ENCODE results near the gene LHFPL5.
A peak's percentile ranks its signal among the peaks of the same experiment; 100 is the strongest.

The LHFPL5 gene

DNA sequence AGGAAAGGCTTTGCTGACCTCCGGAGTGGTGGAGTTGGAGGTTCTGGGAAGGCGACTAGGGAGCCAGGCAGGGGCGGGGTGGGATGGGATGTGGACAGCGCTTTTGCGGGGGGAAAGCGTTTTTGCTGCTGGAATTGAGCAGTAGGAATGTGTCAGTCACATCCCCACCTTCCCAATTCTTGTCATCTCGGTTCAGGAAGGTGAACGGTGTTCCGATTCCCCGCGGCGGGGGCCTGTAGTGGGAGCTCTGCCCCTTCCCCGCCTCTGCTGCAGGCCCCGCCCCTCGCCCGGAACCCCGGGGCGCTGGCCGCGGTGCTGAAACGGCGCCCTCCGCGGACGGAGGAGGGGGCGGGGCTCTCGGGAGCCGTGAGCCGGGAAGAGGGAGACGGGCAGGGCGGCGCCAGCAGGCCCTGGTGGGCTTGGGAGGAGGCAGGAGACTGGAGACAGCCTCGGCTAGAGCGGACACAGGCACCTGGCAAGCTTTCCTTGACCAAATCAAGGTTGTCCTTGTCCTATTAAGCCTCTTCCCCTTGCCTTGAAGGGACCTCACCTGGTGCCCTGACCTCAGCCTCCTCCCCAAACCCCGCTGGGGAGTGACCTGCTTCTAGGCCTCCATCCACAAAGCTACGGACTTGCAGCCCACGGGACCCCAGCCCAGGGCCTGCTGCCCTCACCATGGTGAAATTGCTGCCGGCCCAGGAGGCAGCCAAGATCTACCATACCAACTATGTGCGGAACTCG is at the start of gene LHFPL5:
TSS of gene LHFPL5 (plus strand) at position 357 of the 741 bp plus-strand sequence. CDS start at position 676, 319 bp downstream.
- peak; percentile 24 for DNase-seq (ENCODE audit: low spot score)

- no peak for DNase-seq (ENCODE audit: low spot score)
Measured at GRCh38 chr6:35757456-35758123, 47.6 kb upstream of the LHFPL5 start.

DNA sequence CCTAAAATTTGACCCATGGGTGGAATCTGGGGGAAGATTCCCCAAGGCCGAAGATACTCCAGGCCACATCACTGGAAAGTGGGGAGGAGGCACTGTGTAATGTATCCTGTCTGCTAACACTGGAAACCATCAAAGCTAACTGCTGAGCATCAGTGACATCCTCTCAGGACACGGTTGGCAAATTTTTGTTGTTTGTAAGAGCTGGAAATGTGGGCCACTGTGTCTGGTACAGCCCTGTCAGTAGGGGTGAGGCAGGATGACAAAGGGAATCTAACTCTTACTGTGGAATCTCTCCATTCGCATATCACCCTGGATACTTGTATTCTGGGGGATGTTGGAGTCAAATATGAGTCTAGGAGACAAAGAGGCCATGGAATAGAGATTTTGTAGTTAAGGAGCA is 45.7 kb upstream of the LHFPL5 start:
- no peak for DNase-seq (ENCODE audit: low spot score)

GRCh38 chr6:35765739-35766138 is 39.4 kb upstream of the LHFPL5 start:
- no peak for DNase-seq (ENCODE audit: low spot score)

DNA sequence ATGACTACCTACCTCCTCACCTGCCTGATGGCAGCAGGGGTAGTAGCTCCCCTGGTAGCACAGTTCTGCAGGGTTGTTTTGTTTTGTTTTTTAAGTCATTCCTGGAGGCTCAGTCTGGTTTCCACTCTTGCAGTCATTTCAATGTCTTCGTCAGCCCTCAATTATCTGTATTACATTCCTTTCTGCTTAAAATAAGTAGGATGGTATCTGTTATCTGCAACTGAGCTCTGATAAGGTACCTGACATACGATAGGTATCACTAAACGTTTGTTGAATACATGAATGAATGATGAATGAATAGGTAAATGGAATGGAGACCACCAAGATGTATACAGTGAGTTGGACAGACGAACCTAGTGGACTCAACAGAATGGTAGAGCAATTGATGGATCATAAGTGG is 35.9 kb upstream of the LHFPL5 start:
- DNase-seq (ENCODE audit: low spot score), result no peak

GRCh38 chr6:35771343-35771627 is 33.9 kb upstream of the LHFPL5 start:
- no peak for DNase-seq (ENCODE audit: low spot score)

DNA sequence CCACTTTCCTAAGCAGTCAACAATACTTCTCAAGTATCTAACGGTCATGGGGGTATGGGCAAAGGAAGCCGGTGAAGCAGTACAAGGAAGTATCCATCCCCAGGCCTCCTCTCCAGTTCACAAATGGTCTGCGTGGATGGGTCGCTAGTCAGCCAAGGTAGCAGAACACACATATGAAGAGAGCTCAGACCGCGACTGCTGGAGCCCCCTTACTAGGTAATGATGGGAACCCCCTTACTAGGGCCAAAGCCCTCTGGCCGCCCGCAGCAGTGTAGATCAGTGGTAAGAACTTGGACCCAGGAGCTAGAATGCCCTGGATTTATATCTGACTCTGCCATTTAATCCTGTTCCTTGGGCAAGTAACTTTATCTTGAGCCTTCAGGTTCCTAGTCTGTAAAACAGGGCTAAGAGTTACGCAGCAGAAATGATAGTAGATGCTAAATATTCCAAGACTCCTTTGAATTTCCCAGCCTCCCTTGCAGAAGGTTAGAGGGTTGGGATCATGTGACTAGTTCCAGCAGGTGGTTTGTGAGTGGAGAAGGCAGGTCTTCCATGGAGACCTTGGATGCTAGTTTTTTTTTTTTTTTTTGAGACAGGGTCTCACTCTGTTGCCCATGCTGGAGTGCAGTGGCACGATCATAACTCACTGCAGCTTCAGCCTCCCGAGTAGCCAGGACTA is 30.9 kb upstream of the LHFPL5 start:
- DNase-seq (ENCODE audit: low spot score), result no peak

- DNase-seq (ENCODE audit: low spot score), result no peak
Measured at GRCh38 chr6:35775031-35775430, 30.1 kb upstream of the LHFPL5 start.

DNA sequence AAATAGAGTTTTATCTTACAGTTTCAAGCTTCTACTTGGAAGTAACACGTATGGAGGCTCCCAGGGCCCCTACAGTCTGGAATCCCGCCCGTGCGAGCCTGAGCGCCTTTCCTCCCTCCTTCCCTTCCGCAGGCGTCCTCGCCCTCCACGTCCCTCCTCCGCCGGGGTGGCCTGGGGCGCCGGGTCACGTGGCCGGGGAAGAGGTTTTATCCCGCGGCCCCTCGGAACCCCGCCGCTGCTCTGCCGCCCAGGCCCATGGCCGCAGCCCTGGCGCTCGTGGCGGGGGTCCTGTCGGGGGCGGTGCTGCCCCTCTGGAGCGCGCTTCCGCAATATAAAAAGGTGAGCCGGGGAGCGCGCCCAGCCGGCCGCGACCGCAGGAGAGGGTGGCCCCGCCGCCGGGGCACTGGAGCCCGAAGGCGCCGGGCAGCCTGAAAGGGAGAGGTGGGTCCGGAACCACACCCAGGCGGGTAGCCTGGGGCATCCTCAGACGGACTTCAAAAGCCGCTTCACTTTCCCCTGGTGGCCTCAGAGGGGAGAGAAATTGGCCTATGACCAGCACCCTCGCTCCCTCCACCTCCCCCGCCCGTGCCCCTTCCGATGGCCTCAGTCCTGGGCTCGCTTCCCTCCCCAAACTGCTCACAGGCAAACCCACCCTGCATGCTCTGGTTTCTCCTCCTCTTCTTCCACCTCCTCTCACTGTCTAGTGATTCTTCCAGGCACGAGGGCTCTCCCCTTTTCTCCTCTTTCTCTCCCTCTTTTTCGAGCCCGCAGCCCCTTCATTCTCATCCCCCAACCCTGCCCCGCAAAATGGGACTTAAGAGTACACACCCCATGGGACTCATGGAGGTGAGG is 28.6 kb upstream of the LHFPL5 start, which contains the start of gene CLPSL2:
TSS of gene CLPSL2 (plus strand) at position 235 of the 852 bp plus-strand sequence. CDS start at position 256, 21 bp downstream.
- no peak for DNase-seq (ENCODE audit: low spot score)

- DNase-seq (ENCODE audit: low spot score), result no peak
Measured at GRCh38 chr6:35777356-35778102, 27.6 kb upstream of the LHFPL5 start.

GRCh38 chr6:35778437-35778836 is 26.7 kb upstream of the LHFPL5 start:
- DNase-seq (ENCODE audit: low spot score), result no peak

GRCh38 chr6:35780719-35781118 is 24.4 kb upstream of the LHFPL5 start, which contains the start of gene CLPSL1:
Gene CLPSL1 (plus strand): TSS chr6:35781019. CDS start chr6:35781111, 92 bp downstream.
- DNase-seq (ENCODE audit: low spot score), result no peak

GRCh38 chr6:35781290-35781689 is 23.9 kb upstream of the LHFPL5 start:
- no peak for DNase-seq (ENCODE audit: low spot score)

- no peak for DNase-seq (ENCODE audit: low spot score)
Measured at GRCh38 chr6:35782424-35782823, 22.7 kb upstream of the LHFPL5 start.

- DNase-seq (ENCODE audit: low spot score), result no peak
Measured at GRCh38 chr6:35784200-35784599, 21.0 kb upstream of the LHFPL5 start.

- DNase-seq (ENCODE audit: low spot score), result no peak
Measured at GRCh38 chr6:35786272-35786671, 18.9 kb upstream of the LHFPL5 start.

- DNase-seq (ENCODE audit: low spot score), result no peak
Measured at GRCh38 chr6:35786810-35787209, 18.3 kb upstream of the LHFPL5 start.

- no peak for DNase-seq (ENCODE audit: low spot score)
Measured at GRCh38 chr6:35787266-35788218, 17.6 kb upstream of the LHFPL5 start.

GRCh38 chr6:35788423-35788982 is 16.6 kb upstream of the LHFPL5 start:
- DNase-seq (ENCODE audit: low spot score), result no peak

DNA sequence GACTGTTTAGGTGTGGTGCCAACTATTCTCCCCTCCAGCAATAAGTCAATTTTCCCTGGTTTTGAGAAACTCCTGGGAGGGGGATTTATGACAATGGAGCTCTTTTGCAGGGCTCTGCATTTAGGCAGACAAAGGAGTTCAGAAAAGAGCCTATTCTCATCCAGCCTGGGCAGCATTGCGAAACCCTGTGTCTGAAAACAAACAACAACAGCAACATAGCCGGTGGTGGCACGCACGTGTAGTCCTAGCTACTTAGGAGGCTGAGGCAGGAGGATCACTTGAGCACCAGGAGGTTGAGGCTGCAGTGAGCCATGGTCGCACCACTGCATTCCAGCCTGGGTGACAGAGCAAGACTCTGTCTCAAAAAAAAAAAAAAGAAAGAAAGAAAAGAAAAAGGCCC is 14.5 kb upstream of the LHFPL5 start:
- no peak for DNase-seq (ENCODE audit: low spot score)
